Type B pancreatic cell (in vitro differentiated cells): ENCODE data around the gene PARD3. TPM values are rescaled to one million over a fixed set of nuclear protein-coding genes. Genes with fewer than 3 reads are reported as not detected.

Experiments
- DNase-seq: peaks from one replicate; pipeline ENCODE4 v3.0.0; 2021; ENCODE audit warnings: mixed read lengths; ENCODE audit not compliant: unreplicated experiment; ENCODE audit errors: extremely low spot score
- H3K27ac Mint-ChIP-seq: 2 replicates; pipeline ENCODE4 v1.8.0; 2021; ENCODE audit warnings: mild to moderate bottlenecking, mixed read lengths
- H3K27me3 Mint-ChIP-seq: 2 replicates; pipeline ENCODE4 v1.8.0; 2021; ENCODE audit warnings: mixed read lengths
- H3K36me3 Mint-ChIP-seq: 2 replicates; pipeline ENCODE4 v1.8.0; 2021; ENCODE audit warnings: mixed read lengths
- H3K4me1 Mint-ChIP-seq: one replicate; pipeline ENCODE4 v1.8.0; 2021; ENCODE audit warnings: mixed read lengths; ENCODE audit not compliant: unreplicated experiment
- H3K4me3 Mint-ChIP-seq: 2 replicates; pipeline ENCODE4 v1.8.0; 2021; ENCODE audit warnings: mild to moderate bottlenecking, mixed read lengths
- H3K9me3 Mint-ChIP-seq: 2 replicates; pipeline ENCODE4 v1.8.0; 2021; ENCODE audit warnings: mixed read lengths
- CTCF ChIP-seq: fragments of 200-600 bp; sonication (generic); conservative IDR thresholded peaks from 2 replicates; pipeline ENCODE4 v1.5.0; 2021; ENCODE audit warnings: antibody characterized with exemption, mild to moderate bottlenecking
- total RNA-seq: library from RNA; stranded (reverse); gene quantifications from 2 replicates; pipeline ENCODE4 v1.2.1, GENCODE V29; 2021; ENCODE audit warnings: low replicate concordance

Gene PARD3
- total RNA-seq, 1 donor from 2014 or later, result 52.3 TPM

DNA sequence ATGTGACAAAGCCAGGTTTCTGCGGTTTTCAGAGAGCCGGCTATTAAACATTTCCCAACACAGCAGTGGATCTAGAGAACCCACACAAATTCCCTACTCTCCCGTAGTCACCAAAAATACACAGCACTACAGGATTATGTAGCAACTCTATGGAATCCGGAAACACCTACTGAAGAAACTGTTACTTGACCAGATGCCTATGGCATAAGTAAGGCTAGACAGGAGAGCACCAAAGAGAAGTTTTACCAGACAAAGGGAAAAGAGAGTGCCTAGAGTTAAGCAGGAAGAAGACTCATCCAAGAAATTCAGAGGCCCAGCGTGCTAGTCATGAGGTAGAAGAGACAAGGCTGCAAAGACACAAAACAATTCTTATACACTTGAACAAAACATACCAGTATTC lies 321.1 kb downstream of the PARD3 start:
- H3K27ac Mint-ChIP-seq, result no peak overlapping the region
- H3K36me3 Mint-ChIP-seq, result no peaks in the 10 kb centered on the region
- no peaks in the 10 kb centered on the region for H3K27me3 Mint-ChIP-seq
- H3K4me3 Mint-ChIP-seq, result no peak overlapping the region
- no peak for TF ChIP-seq CTCF
- peaks cover 23% of the 10 kb centered on the region for H3K4me1 Mint-ChIP-seq
- no peaks in the 10 kb centered on the region for H3K9me3 Mint-ChIP-seq
- no peak for DNase-seq

GRCh38 chr10:34492081-34492480 lies 323.0 kb downstream of the PARD3 start:
- Mint-ChIP-seq H3K4me1 (peaks cover 23% of the 10 kb centered on the region), H3K27ac (no peak overlapping the region), H3K27me3 (no peaks in the 10 kb centered on the region), H3K36me3 (no peaks in the 10 kb centered on the region), H3K4me3 (peak overlapping the region; percentile 37), H3K9me3 (no peaks in the 10 kb centered on the region)
- no peak for TF ChIP-seq CTCF
- no peak for DNase-seq

GRCh38 chr10:34491678-34492077 lies 323.4 kb downstream of the PARD3 start:
- Mint-ChIP-seq H3K27me3 (no peaks in the 10 kb centered on the region), H3K9me3 (no peaks in the 10 kb centered on the region), H3K4me3 (no peak overlapping the region), H3K4me1 (peaks cover 26% of the 10 kb centered on the region), H3K27ac (no peak overlapping the region), H3K36me3 (peaks cover 3% of the 10 kb centered on the region)
- no peak for TF ChIP-seq CTCF
- no peak for DNase-seq

DNA sequence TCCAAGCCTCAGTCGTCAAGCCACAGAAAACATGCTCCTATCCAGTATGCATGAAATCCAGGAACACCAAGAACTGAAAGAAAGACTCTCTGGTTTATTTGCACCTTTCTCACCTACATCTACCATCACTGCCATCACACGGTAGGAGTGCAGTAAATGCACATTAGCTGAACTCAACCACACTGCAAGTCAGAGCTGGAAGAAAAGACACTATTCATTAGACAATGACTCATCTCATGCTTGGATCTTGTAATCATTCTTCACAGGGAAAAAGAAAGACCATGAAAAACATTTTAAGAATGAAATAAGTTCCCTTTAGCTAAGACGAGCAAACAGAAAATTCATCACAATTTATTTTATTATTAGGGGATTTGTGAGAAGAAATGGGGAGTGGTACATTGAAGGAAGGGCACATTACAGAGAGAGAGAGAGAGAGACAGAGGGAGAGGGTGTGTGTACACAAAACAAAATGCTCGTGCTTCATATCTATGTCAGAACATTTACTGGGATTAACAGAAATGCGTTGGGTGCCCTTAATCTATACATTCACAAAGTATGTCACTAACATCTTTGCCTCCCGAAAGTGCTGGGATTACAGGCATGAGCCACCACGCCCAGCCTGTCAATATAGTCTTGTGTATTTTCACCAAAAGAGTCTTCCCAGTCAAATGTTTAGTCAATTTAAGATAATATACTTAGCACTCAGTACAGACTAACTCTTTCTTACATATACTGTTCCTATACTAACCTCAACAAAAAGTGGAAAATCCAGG lies 324.9 kb downstream of the PARD3 start:
- Mint-ChIP-seq H3K9me3 (no peaks in the 10 kb centered on the region), H3K4me3 (no peak overlapping the region), H3K27me3 (no peaks in the 10 kb centered on the region), H3K27ac (peak overlapping the region; percentile 49), H3K36me3 (peaks cover 6% of the 10 kb centered on the region), H3K4me1 (peaks cover 26% of the 10 kb centered on the region)
- no peak for TF ChIP-seq CTCF
- DNase-seq, result no peak

- H3K27me3 Mint-ChIP-seq, result no peaks in the 10 kb centered on the region
- peaks cover 6% of the 10 kb centered on the region for H3K36me3 Mint-ChIP-seq
- no peaks in the 10 kb centered on the region for H3K9me3 Mint-ChIP-seq
- no peak overlapping the region for H3K27ac Mint-ChIP-seq
- TF ChIP-seq CTCF, result no peak
- H3K4me1 Mint-ChIP-seq, result peaks cover 30% of the 10 kb centered on the region
- no peak for DNase-seq
- H3K4me3 Mint-ChIP-seq, result no peak overlapping the region
These were observed 325.7 kb downstream of the PARD3 start for GRCh38 chr10:34489411-34489810.
